CD4-positive, alpha-beta T cell treated with Interferon alpha-2 for 1 hour (primary cell): ENCODE results near the gene PPP1R12B.
A peak's percentile ranks its signal among the peaks of the same experiment; 100 is the strongest.
"Not testable (repeated sequence)": the region's sequence is repeated elsewhere in the genome, so short reads cannot be mapped to it uniquely, and the experiment has no call there.

Source experiments
- DNase-seq, 2 donors: peaks; one replicate each; pipeline ENCODE4 v3.0.0-alpha.2; 2020 to 2022

PPP1R12B gene

DNA sequence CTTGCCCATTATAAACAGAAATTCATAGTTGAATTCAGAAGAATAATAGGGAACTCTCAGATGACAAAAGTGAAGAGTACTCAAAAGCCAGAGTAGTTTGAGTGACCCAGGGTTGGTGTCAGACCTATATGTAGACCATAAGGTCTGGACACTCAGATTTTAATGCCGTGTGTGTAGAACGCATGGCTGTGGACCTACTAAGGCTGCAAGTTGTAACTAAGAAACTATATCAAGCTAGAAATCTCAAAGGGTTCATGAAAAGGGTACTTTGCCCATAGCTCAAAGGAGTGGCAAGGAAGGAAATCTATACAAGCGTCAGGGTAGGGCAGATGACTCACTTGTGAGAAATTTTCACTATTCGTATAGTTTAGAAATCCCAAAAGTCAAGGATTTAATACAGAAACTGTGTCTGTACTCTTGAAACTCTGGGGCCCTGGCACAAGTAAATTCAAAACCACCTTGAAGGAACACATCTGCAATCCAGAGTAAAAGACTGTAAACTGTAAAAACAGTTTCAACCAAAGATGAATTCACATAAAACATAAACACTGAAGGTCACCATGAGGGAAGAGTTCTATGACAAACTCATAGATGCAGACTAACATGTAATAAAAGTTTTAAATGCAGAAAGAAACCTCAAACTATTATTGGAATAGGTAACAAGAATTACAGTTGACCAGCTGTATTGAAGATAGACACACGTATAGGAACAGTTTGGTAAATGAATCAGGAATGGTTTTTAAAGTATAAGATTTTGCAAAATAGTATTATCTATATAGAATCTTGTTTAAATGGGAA lies 108.1 kb downstream of the PPP1R12B start:
- not testable (repeated sequence) for DNase-seq

GRCh38 chr1:202458651-202459050 lies 110.2 kb downstream of the PPP1R12B start:
- DNase-seq, result not testable (repeated sequence)

DNA sequence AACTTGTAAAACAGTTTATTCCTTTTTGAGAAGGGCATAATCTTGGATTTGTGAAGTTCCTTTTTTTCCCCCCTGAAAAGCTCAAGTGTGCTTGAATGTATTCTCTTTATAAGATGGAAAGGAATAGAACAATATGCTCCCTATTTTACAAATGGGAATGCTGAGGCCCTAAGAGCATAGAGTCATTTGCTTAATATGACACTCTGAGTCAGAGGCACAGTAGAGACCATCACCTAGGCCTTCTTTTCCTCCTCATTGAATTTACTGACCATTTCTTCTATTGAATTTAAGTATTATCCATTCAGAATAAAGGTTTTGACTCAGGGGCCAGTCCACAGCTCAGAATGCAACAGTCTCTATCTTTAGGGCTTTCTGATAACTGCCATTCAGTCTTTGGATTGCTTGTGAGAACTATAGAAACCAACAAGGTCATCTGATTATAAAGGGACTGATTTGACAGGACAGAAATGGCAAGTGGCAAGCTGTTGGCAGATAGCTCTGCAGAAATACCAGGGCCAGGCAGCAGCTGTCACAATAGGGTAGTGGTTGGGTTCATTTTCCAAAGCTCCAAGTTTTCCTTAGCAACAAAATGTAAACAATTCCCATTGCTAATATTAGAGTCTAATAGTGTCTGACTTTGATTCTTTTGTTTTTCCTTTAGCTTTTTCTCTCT lies 111.1 kb downstream of the PPP1R12B start:
- DNase-seq, result not testable (repeated sequence)

GRCh38 chr1:202460143-202460495 lies 111.6 kb downstream of the PPP1R12B start:
- not testable (repeated sequence) for DNase-seq

- no peak for DNase-seq
Observed at GRCh38 chr1:202462342-202463076, 114.0 kb downstream of the PPP1R12B start.

DNA sequence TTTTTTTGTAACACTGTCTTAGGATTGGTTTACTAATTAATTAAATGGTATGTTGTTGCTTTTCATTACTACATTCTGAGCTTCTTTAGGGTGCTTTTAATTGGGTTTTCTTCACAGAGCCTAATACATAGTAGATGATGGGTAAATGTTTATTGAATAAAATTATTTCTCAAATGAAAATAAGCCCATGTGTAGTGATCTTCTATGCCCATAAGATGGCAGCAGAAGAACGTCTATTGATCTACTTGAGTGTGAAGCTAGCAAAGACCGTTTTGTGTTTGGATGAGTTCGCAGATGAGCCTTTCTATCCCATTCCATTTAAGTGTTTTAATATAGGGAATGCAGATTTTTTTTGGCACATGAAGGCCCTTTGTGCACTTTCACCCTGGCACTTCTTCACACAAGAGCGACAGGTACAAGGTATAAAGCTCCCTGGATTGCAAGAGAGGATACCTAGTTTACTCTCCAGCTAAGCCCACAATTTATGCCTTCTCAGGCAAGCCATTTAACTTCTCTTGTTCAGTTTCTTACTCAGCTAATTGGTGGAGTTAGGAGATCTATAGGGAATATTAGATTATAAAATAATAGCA lies 115.7 kb downstream of the PPP1R12B start:
- DNase-seq, result peak in 1 of 2 donors; percentile 15

GRCh38 chr1:202465644-202466270 lies 117.3 kb downstream of the PPP1R12B start:
- not testable (repeated sequence) for DNase-seq

GRCh38 chr1:202466339-202466738 lies 117.8 kb downstream of the PPP1R12B start:
- DNase-seq, result not testable (repeated sequence)

DNA sequence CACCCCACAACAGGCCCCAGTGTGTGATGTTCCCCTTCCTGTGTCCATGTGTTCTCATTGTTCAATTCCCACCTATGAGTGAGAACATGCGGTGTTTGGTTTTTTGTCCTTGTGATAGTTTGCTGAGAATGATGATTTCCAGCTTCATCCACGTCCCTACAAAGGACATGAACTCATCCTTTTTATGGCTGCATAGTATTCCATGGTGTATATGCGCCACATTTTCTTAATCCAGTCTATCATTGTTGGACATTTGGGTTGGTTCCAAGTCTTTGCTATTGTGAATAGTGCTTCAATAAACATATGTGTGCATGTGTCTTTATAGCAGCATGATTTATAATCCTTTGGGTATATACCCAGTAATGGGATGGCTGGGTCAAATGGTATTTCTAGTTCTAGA lies 118.9 kb downstream of the PPP1R12B start:
- DNase-seq, result not testable (repeated sequence)

- peak in 1 of 2 donors; percentile 10 for DNase-seq
Observed at GRCh38 chr1:202468695-202469094, 120.2 kb downstream of the PPP1R12B start.

DNA sequence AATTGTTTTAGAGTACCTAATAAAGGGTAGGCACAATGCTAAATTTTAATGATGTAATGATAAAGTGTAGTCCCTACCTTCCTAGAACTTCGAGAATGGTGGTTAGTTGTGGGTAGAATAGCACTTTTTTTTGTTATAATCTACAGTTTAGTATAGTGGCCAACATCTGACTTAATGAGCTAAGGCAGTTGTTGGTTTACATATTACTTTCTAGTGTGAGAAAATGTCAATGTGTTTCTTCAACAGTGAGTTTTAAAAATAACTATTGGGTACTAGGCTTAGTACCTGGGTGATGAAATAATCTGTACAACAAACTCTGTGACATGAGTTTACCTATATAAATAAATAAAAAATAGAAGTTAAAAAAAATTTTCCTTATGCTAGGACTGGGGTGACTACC lies 120.6 kb downstream of the PPP1R12B start:
- DNase-seq, result not testable (repeated sequence)

- no peak for DNase-seq
Observed at GRCh38 chr1:202471246-202471645, 122.7 kb downstream of the PPP1R12B start.

DNA sequence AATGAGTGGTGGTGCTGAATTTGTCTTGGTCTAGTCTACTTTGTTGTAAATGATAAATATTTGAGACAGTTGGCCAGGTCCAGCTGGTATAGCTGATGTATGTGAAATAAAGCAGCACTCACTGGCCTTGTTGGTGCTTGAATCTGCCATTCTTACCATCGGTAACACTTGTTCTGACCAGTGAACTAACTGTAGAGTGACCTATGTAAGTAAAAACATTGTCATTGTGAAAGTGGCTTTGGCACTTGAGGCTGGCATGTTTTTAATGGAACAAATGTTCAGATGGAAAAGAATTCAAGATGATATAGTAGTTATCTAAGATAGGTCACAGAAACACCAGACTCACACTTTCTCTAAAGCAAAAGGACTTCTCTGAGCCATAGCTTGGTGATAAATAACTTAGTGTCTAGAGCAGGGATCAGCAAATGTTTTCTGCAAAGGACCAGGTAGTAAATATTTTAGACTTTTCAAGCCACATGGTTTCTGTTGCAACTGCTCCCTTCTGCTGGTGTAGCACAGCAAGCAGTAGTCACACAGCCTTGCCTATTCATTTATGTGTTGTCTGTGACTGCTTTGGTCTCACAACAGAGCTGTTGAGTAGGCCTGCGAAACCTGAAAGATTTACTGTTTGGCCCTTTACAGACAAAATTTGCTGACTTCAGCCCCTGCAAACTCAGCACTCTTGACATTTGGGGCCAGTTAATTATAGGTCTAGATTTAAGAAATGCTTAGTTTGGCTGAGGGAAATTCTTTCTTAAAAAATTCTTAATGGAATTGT lies 124.0 kb downstream of the PPP1R12B start:
- DNase-seq, result not testable (repeated sequence)

GRCh38 chr1:202473266-202474045 lies 125.0 kb downstream of the PPP1R12B start:
- not testable (repeated sequence) for DNase-seq

DNA sequence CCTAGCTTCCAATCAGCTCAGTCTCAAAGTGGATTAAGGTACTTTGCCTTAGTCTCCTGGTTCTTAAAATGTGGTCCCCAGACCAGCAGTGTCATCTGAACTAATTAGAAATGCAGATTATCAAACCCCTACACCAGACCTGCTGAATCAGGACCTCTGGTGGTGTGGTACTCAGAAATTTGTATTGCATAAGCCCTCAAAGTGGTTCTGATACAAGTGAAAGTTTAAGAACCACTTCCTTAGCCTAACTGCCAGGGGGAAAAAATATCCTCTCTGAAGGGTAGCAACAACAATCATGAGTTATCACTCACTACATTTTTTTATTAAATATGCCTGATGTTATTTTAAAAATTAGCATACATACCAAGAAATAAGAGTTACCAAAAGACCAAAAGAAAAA lies 131.2 kb downstream of the PPP1R12B start:
- not testable (repeated sequence) for DNase-seq

DNA sequence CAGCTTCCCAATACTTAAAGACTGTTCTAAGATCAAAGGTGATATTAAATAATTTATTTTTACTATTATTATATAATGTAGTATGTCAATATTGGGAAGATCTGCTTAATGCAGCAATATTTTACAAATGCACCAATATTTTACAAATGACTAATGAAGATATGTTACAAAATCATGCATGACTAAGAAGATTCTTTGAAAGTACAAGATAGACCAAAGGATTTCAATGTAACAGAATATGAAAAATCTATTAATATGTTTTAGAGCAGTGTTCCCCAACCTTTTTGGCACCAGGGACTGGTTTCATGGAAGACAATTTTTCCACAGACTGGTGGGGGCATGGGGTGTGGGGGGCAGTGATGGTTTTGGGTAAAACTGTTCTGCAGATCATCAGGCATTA lies 132.1 kb downstream of the PPP1R12B start:
- not testable (repeated sequence) for DNase-seq

DNA sequence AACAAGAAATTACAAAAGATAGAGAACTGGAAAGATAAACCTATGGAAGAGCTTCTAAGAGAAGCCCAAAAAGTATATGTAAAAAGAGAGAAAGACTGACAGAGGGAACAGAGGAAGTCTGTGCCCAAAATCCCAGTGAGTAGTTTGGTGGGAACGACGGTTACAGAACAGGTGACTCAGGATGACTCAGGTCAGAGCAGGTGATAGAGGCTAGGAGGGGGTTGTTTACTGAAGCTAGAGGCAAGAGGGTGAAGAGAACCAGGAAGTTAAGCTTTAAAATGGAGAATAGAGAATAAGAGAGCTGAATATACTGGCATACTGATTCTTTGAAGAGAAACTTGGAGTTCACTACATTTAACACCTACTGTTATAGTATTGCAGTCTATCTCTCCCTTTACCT lies 134.9 kb downstream of the PPP1R12B start:
- not testable (repeated sequence) for DNase-seq

- DNase-seq, result not testable (repeated sequence)
Observed at GRCh38 chr1:202484032-202484431, 135.5 kb downstream of the PPP1R12B start.

GRCh38 chr1:202484820-202485219 lies 136.3 kb downstream of the PPP1R12B start:
- DNase-seq, result not testable (repeated sequence)

GRCh38 chr1:202488178-202488649 lies 139.7 kb downstream of the PPP1R12B start:
- DNase-seq, result not testable (repeated sequence)

DNA sequence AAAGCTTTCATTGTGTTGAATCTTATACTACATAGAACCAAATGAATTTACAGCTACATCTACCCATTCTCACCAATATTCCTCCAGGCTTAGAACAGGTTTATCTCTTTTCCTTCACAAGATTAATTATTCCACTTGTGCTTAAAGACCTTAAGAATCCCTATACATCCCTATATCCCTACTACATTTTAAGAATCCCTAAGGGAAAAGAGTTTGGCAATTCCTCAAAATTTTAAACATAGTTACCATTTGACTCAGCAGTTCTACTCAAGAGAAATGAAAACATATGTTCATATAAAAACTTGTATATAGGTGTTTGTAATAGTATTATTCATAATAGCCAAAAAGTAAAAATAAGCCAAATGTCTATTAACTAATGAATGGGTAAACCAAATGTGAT lies 140.6 kb downstream of the PPP1R12B start:
- DNase-seq, result not testable (repeated sequence)
